SK-N-SH (cell line): ENCODE results near the gene CTSH.

Source experiments
- CTCF ChIP-seq: fragments of 200-600 bp; sonication (generic); IDR thresholded peaks from 2 replicates; pipeline ENCODE4 v1.6.1; 2017; ENCODE audit warnings: antibody characterized with exemption, mild to moderate bottlenecking, moderate library complexity
- EP300 ChIP-seq, 2 experiments: IDR thresholded peaks; 2 replicates each; pipeline versions ENCODE4 v1.4.0 to v1.6.1; 2012; ENCODE audit warnings: borderline replicate concordance in 1 of 2, low read depth in 1 of 2, low read length in 1 of 2
- GATA2 ChIP-seq: sonication (generic); formaldehyde crosslinking; IDR thresholded peaks from 2 replicates; pipeline ENCODE4 v1.5.0; 2020; ENCODE audit warnings: mild to moderate bottlenecking, missing genetic modification reagents
- MXI1 ChIP-seq: IDR thresholded peaks from 2 replicates; pipeline ENCODE4 v1.6.1; 2012; ENCODE audit warnings: mild to moderate bottlenecking, low read depth, low read length, improper control_type of control experiment
- POLR2AphosphoS5 ChIP-seq: IDR thresholded peaks from 2 replicates; pipeline ENCODE4 v1.6.1; 2012; ENCODE audit warnings: low read depth, low read length
- RAD21 ChIP-seq: IDR thresholded peaks from 2 replicates; pipeline ENCODE4 v1.6.1; 2012; ENCODE audit warnings: mild to moderate bottlenecking, low read length
- RXRA ChIP-seq: IDR thresholded peaks from 2 replicates; pipeline ENCODE4 v1.4.0; 2012; ENCODE audit warnings: low read depth, mild to moderate bottlenecking, borderline replicate concordance
- SIN3A ChIP-seq: IDR thresholded peaks from 2 replicates; pipeline ENCODE4 v1.6.1; 2012; ENCODE audit warnings: low read depth, mild to moderate bottlenecking, low read length, moderate library complexity, borderline replicate concordance
- TAF1 ChIP-seq: IDR thresholded peaks from 2 replicates; pipeline ENCODE4 v1.6.1; 2012; ENCODE audit warnings: low read depth, mild to moderate bottlenecking, low read length, moderate library complexity, borderline replicate concordance
- TEAD4 ChIP-seq: IDR thresholded peaks from 2 replicates; pipeline ENCODE4 v1.4.0; 2012; ENCODE audit warnings: mild to moderate bottlenecking, borderline replicate concordance; ENCODE audit not compliant: insufficient read depth
- USF2 ChIP-seq: fragments of 150-350 bp; IDR thresholded peaks from 2 replicates; pipeline ENCODE4 v1.6.1; 2017; ENCODE audit warnings: antibody characterized with exemption, low read length, low read depth, borderline replicate concordance
- TF ChIP-seq, protein P1 (sequence below): IDR thresholded peaks from 2 replicates; pipeline ENCODE4 v1.4.0; 2012; ENCODE audit warnings: low read depth

DNA sequence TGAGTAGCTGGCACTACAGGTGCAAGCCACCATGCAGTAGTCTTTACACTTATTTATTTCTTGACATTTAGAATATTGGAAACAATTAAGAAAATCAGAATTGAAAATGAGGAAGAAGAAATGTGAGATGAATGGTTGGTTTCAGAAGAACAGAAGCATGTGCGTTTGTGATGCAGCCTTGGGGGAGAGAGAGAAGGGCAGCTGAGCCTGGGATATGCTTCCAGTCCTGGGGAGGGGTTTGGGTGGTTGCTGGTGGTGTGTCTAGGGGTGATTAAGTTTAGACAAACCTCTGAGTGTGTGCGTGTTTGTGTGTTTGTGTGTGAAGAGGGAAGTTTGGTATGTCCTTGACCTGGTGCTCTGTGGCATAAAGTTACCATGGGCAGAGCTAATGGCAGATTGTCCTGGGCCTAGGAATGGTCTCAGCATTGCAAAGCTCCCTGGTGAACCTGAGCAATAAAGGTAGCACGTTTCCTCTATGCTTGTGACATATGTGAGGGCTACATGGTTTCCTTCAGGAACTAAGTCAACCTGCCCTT is 35.6 kb downstream of the CTSH start:
- TF ChIP-seq TEAD4 (no peak), USF2 (no peak), POLR2AphosphoS5 (no peak), CTCF (no peak), EP300 (IDR thresholded peaks at IDR 0.05; ENCODE audit: borderline replicate concordance in 1 of 2, low read depth in 1 of 2, low read length in 1 of 2) (no peak), SIN3A (no peak), GATA2 (CRISPR knock-in tag) (no peak), MXI1 (no peak), RAD21 (no peak), TAF1 (no peak), RXRA (no peak)
- TF ChIP-seq, protein P1, sequence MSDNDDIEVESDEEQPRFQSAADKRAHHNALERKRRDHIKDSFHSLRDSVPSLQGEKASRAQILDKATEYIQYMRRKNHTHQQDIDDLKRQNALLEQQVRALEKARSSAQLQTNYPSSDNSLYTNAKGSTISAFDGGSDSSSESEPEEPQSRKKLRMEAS = no peak
